ENCODE data around the gene VPS4A. TPM values are rescaled to one million over a fixed set of nuclear protein-coding genes. Genes with fewer than 3 reads are reported as not detected.
A peak's percentile ranks its signal among the peaks of the same experiment; 100 is the strongest.

Gene VPS4A
- total RNA-seq, 1 experiment from 2014 or later = 31.3 TPM

DNA sequence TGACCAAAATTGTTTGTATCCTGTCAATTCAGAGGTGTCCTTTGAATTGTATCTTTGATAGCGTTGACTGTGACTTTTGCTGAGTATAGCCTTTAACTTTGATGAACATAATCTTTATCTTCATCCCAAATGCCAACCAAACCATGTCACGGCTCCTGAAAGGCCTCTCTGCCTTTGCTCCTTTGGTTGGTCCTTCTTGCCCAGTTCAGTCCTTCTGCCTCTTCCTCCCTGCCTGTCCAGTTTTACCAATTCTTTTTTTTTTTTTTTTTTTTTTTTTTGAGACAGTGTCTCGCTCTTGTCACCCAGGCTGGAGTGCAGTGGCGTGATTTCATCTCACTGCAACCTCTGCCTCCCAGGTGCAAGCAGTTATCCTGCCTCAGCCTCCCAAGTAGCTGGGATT is 12.9 kb upstream of the VPS4A start:
- no peaks in the 10 kb centered on the region for H3K27me3 ChIP-seq
- DNase-seq = no peak
- H3K36me3 ChIP-seq = peaks cover 6% of the 10 kb centered on the region; the same call in 1 of the 2 replicates
- no peak overlapping the region for H3K4me3 ChIP-seq
- no peaks in the 10 kb centered on the region for H3K9me3 ChIP-seq

DNA sequence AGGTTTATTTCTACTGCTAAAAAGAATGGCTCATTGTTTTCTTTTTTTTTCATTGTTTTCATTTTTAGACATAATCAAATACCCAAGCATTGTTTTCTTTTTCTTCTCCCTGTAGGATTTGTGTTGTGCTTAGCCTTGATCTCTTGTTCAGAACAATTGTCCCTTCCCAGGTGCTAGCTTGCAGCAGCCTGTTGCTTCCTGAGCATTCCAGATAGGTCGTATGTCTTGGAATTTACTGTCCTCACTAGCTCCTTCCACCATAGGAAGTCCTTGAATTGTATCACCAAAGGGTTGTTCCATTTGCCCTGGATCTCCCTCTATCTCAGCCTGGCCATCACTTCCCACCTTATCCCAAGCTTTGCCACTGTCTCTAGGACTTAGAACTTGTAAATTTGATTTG is 10.0 kb upstream of the VPS4A start:
- no peaks in the 10 kb centered on the region for H3K9me3 ChIP-seq
- DNase-seq = no peak
- H3K4me3 ChIP-seq = no peak overlapping the region

DNA sequence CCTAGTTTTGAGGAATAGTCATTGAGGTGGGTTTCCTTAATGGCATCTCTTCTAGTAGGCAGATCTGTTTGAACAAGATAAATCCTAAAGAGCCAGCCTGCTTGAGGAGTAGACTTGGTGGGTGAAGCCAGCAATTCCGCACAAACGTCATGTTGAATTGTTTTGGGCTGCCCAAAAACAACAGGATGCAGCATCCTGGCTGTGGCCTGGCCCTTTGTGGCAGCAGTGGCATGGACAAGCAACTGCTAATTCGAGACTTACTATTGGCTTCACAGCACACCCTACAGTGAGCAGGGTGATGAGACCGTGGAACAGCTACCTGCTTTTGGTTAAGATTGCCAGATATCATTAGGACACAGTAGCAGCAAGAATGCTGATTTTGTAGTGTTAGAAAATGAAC is 9.3 kb upstream of the VPS4A start:
- Histone ChIP-seq H3K4me3 (no peak overlapping the region), H3K36me3 (peaks cover 6% of the 10 kb centered on the region; the same call in 1 of the 2 replicates), H3K27me3 (no peaks in the 10 kb centered on the region), H3K9me3 (no peaks in the 10 kb centered on the region)
- no peak for DNase-seq

More for the DNA sequence above, 10.0 kb upstream of the VPS4A start:
- peaks cover 6% of the 10 kb centered on the region; the same call in 1 of the 2 replicates for H3K36me3 ChIP-seq
- H3K27me3 ChIP-seq = no peaks in the 10 kb centered on the region

DNA sequence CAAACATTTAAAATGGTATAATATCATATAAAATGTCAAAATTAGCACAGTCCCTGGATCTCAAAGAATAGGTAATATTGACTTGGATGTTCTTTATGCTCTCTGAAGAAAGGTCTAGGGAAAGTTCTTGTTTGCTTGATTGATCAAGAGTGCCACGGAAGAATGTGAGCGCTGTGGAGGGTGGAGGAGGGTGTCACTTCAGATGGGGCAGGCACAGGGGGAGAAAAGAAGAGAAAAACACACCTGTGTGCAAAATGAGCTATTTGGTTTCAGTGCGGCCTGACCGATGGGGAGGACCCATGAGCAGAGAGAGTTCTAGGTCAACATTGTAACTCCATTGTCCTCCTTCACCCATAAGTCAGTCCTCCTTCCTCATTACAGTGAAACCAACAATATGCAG is 8.8 kb upstream of the VPS4A start:
- Histone ChIP-seq H3K9me3 (no peaks in the 10 kb centered on the region), H3K36me3 (peaks cover 6% of the 10 kb centered on the region; the same call in 1 of the 2 replicates), H3K27me3 (no peaks in the 10 kb centered on the region), H3K4me3 (no peak overlapping the region)
- no peak for DNase-seq

DNA sequence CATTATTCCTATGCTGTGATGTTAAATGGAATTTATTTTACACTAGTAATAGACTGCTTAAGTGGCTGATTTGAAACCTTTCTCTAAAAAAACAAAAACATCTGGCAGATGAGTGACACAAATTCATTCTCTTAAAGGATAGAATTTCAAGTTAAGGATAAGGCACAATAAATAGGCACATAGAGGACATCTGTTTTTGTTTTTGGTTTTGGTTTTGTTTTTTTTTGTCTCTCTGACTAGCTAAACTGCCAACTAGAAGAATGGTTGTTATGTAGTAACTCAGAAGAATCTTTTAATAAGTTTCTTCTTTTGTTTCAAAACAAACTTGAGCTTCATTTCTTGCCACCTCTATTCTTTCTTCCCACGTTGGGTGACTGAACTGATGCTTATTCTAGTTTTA is 5.1 kb upstream of the VPS4A start:
- H3K27me3 ChIP-seq = no peaks in the 10 kb centered on the region
- H3K36me3 ChIP-seq = peaks cover 6% of the 10 kb centered on the region; the same call in 1 of the 2 replicates
- no peak for DNase-seq
- no peak overlapping the region for H3K4me3 ChIP-seq
- H3K9me3 ChIP-seq = no peaks in the 10 kb centered on the region

DNA sequence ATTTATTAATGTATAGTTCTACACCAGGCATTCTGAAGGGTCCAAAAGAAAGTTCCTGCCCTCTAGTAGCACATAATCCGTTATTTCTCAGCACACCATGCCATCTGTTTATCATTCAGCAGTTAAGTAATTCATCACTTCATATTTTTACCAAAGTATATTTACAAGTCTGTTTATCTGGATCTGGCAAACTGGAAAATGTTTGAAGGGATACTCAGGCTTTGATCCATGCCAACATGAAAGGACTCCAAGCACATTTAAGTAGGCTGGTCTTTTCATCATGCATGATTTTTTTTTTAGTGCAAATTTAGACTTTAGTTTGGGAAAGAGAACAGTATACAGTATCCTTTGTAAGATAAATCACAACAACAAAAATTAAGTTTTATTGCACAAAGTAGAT is 4.1 kb upstream of the VPS4A start:
- DNase-seq = no peak
- no peaks in the 10 kb centered on the region for H3K9me3 ChIP-seq

DNA sequence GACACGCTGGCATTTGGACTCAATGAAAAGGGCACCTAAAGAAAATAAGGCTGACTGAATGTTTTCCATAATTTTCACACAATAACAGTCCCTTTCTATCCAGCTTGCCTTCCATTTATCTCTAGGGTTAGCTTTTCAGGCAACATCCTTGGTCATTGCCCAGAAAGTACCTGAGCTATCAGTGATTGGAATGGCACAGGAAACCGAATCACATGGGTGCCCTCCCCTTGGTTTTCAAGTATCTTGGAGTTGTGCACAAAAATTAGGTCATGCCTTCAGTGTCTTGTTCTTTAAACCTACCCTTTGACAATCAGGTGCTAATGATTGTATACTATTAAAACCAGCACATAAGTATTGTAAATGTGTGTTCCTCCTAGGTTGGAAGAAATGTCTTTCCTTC is 3.3 kb upstream of the VPS4A start:
- Histone ChIP-seq H3K27me3 (no peaks in the 10 kb centered on the region), H3K4me3 (no peak overlapping the region), H3K36me3 (no peaks in the 10 kb centered on the region; the same call in 1 of the 2 replicates), H3K9me3 (no peaks in the 10 kb centered on the region)
- no peak for DNase-seq

More for the DNA sequence above, 4.1 kb upstream of the VPS4A start:
- H3K36me3 ChIP-seq = no peaks in the 10 kb centered on the region; the same call in 1 of the 2 replicates
- H3K27me3 ChIP-seq = no peaks in the 10 kb centered on the region
- no peak overlapping the region for H3K4me3 ChIP-seq

DNA sequence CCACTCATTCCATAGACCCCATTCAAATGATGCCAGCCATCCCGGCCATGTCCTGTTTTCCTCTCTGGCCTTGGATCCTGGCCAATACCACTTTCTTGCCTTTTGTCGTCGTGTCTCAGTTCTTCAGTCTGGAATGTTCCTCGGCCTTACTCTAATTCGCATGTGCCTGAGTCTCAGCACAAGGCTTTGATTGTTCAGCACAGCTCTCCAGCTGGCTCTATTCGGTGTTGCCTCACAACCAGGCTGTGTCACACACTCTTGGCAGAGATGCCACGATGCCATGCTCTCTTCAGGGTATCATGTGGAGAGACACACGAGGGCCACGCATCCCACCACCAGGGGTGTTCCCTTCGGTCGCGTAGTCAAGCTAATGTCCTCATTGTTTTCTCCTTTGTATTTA is 1.8 kb upstream of the VPS4A start:
- H3K27me3 ChIP-seq = no peaks in the 10 kb centered on the region
- peaks cover 9% of the 10 kb centered on the region for H3K36me3 ChIP-seq
- no peaks in the 10 kb centered on the region for H3K9me3 ChIP-seq
- H3K4me3 ChIP-seq = no peak overlapping the region
- no peak for DNase-seq

DNA sequence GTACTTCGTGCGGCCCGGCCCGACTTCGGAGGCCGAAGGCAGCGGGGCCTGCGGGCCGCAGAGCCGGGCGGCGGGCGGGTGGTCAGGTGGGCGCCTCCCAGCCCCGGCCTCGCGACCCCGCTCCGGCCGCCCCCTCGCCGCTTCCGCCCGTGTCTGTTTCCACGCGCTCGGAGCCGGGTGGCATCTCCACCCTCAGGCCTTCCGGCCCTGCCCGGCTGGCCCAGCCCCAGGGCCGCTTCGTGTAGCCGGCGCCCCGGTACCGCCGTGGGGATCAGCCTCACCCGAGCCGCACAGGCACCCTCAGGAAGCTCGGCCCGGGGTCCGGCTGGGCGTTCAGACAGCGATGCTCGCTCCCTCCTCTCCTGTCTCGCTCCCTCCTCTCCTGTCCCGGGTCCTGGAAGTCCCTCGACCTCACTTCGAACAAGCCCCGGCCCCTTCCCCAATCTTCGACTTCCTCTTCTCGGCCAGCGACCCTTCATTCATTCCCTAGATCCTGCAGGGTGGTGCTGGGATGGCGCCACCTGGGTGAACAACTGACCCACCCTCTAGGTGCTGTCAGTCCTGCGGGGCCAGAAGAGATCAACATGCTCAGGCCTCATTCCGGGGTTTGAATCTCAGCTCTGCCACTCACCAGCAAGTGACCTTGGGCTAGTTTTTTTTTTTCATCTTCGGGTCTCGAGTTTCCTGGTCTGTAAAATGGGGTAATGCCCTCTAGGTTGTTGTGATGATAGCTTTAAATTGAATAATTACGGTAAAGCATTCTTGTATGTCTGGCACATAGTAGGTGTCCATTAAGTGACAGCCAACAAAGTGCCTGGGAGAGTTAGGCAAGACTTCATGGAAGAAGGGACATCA is 610 bp downstream of the VPS4A start:
- H3K36me3 ChIP-seq = peaks cover 18% of the 10 kb centered on the region
- no peaks in the 10 kb centered on the region for H3K27me3 ChIP-seq
- no peaks in the 10 kb centered on the region for H3K9me3 ChIP-seq
- DNase-seq = peak; percentile 25
- H3K4me3 ChIP-seq = peak overlapping the region; percentile 71

DNA sequence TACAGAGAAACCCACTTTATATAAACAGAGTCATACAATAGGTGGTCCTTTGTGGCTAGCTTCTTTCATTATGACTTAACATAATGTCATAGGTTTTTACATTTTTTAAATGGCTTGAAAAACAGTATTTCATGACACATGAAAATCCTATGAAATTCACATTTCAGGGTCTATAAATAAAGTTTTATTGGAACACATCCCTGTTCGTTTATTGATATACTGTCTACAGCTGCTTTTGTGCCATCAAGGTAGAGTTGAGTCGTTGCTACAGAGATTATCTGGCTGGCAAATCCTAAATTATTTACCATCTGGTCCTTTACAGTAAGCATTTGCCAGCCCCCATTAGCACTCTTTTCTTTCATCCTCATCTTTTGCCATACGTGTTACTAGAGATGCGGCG is 2.3 kb downstream of the VPS4A start:
- Histone ChIP-seq H3K27me3 (no peaks in the 10 kb centered on the region), H3K4me3 (no peak overlapping the region), H3K36me3 (peaks cover 20% of the 10 kb centered on the region), H3K9me3 (no peaks in the 10 kb centered on the region)
- no peak for DNase-seq

DNA sequence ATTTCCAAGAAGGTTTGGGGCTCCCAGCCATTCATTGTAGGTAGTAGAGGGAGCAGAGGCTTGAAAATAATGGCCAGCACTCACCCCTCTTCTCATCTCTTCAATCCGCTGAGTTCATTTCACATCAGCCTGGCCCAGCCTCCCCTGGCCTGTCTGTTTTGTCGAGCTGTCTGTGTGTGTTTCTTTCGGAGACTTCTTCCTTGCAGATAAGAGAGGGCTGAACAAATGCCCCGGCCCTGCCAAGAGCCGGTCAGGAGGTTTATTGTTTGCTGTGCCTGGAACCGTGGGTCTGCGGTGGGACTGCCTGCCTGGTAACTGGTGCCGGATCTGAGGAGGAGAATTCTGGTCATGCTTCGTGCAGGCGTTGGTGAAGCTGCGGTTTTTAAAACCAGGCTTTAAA is 3.4 kb downstream of the VPS4A start:
- Histone ChIP-seq H3K27me3 (no peaks in the 10 kb centered on the region), H3K4me3 (no peak overlapping the region), H3K36me3 (peaks cover 20% of the 10 kb centered on the region), H3K9me3 (no peaks in the 10 kb centered on the region)
- DNase-seq = no peak

DNA sequence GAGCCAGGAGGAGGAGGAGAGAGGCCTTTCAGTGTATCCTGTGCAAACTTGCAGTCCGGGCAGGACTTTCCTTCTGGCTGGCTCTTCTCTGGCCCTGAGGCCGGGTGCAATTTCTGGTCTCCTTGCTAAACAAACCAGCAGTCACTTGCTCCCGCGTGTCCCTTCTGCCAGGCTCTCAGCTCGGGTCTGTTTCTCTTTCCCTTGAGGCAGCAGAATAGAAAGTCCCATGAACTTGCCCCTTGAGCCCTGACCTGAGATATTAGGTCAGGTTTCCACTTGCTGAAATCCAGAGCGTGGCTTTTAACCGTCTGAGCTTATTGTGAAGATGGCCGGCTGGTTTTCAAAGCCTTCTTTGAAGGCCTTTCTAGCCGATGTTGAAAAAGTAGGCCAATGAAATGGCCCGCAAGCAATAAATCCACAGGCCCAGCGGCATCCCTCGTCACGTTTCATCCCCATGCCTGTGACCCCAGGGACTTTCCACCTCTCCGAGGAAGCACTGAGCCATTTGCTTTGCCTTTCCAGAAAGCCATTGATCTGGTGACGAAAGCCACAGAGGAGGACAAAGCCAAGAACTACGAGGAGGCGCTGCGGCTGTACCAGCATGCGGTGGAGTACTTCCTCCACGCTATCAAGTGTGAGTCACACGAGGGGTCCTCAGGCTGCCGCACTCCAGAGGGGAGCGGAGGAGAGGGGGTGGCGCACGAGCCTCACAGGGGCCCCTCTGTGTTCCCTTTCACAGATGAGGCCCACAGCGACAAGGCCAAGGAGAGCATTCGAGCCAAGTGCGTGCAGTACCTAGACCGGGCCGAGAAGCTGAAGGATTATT is 4.5 kb downstream of the VPS4A start:
- peaks cover 20% of the 10 kb centered on the region for H3K36me3 ChIP-seq
- no peaks in the 10 kb centered on the region for H3K27me3 ChIP-seq
- H3K9me3 ChIP-seq = no peaks in the 10 kb centered on the region
- H3K4me3 ChIP-seq = no peak overlapping the region
- DNase-seq = no peak

DNA sequence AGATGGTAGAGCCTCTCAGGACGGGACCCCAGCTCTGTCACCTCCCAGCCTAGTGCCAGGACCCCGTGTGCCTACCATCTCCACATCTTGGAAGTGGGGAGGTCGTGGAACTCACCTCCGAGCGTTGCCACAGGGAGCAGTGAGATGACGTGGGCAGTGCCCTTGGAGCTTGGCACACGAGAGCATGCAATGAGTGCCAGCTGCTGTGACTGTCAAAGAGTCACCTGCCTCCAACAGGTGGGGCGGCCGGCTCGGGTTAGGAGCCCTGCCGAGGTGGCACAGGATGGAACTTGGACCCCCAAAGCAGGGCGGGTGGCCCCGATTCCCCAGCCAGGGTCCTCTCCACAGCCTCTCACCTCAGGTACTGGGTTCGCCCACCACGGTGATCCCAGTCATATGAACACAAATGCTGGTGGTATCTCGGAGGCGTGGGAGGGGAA is 5.5 kb downstream of the VPS4A start:
- no peaks in the 10 kb centered on the region for H3K27me3 ChIP-seq
- peaks cover 24% of the 10 kb centered on the region for H3K36me3 ChIP-seq
- no peaks in the 10 kb centered on the region for H3K9me3 ChIP-seq
- no peak overlapping the region for H3K4me3 ChIP-seq
- DNase-seq = no peak

DNA sequence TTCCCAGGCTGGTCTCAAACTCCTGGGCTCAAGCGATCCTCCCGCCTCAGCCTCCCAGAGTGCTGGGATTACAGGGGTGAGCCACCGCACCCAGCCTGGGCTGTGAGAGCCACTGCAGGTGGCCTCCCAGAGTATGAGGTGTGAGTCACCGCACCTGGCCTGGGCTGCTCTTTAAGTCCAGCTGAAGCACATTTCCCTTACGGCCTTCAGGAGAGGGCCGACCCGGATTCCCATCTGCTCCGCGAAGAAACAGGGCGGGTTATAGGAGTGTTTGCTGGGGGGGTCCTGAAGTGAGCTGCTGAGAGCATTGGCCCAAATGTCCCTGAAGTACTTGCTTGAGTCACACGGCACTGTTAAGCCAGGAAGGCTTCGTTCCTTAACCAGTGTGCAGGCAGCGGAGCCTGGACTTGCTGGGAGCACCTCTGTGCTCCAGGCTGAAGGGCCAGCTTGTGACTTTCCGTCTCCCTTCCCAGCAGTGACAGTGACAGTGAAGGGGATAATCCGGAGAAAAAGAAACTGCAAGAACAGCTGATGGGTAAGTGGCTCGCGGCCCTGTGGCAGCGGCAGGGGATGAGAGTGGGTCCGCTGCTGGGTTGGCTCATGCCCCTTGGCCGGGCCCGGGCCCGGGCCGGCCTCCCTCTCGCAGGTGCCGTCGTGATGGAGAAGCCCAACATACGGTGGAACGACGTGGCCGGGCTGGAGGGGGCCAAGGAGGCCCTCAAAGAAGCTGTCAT is 7.2 kb downstream of the VPS4A start:
- no peak overlapping the region for H3K4me3 ChIP-seq
- H3K27me3 ChIP-seq = no peaks in the 10 kb centered on the region
- H3K9me3 ChIP-seq = no peaks in the 10 kb centered on the region
- DNase-seq = no peak
- H3K36me3 ChIP-seq = peaks cover 28% of the 10 kb centered on the region

DNA sequence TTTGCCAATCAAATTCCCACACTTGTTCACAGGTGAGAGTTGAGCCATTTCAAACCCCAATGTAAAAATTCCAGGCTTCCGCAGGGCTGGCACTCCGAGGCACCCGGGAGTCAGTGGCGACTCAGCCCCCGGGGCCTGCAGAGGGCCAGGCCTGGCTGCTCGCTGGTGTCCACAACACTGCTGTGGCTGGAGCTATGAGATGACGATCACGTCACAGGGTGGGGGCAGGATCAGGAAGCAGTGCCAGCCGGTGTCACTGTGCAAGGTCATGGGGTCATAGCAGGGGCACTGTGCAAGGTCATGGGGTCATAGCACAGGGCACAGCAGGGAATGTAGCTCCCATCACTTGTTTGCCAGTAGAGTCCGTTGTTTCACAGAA is 7.8 kb downstream of the VPS4A start:
- Histone ChIP-seq H3K4me3 (no peak overlapping the region), H3K36me3 (peaks cover 25% of the 10 kb centered on the region), H3K9me3 (no peaks in the 10 kb centered on the region), H3K27me3 (no peaks in the 10 kb centered on the region)
- no peak for DNase-seq

DNA sequence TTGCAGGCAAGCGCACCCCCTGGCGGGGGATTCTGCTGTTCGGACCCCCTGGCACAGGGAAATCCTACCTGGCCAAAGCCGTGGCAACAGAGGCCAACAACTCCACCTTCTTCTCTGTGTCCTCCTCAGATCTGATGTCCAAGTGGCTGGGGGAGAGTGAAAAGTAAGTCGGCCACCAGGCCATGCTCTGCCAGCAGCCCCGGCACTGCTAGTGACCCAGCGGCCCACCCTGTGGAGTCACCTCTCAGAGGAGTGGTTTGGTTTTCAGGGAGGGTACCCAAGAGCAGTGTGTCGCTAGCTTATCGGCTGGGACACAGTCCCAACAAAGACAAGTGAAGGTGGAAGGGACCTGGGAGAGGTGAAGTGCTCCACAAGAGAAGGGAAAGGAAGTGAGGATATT is 8.2 kb downstream of the VPS4A start:
- Histone ChIP-seq H3K9me3 (no peaks in the 10 kb centered on the region), H3K36me3 (peaks cover 26% of the 10 kb centered on the region), H3K27me3 (no peaks in the 10 kb centered on the region), H3K4me3 (no peak overlapping the region)
- DNase-seq = no peak
